IMR-90 (cell line): ENCODE data around the gene TRAPPC3. TPM values are rescaled to one million over a fixed set of nuclear protein-coding genes. Genes with fewer than 3 reads are reported as not detected.

ENCODE experiments used
- ATAC-seq: fragments of 200-7000 bp; cut with Tn5 transposase; 2 replicates; pipeline ENCODE4 v1.9.1; 2020; ENCODE audit warnings: low read depth, mild to moderate bottlenecking, moderate library complexity
- BruUV-seq: library from RNA; stranded (reverse); fragments of 400-500 nt; replicated peaks from 2 replicates; lab custom pipeline; 2021; lab: Mats Ljungman, UMichigan
- CTCF ChIA-PET: fragments of 300-600 bp; formaldehyde crosslinking; extraction: SDS; loops from one replicate; lab custom pipeline; 2021; ENCODE audit warnings: antibody characterized with exemption; lab: Yijun Ruan, JAX
- POLR2A ChIA-PET: fragments of 300-600 bp; sonication (Branson Sonifier 250); formaldehyde crosslinking; loops from one replicate; lab custom pipeline; 2022; ENCODE audit warnings: antibody characterized with exemption; ENCODE audit not compliant: unreplicated experiment; lab: Charles Lee
- DNase-seq: peaks from one replicate; pipeline ENCODE4 v3.0.0; 2013
- H2AFZ ChIP-seq: replicated peaks from 2 replicates; pipeline ENCODE3; 2013; ENCODE audit warnings: low read length, mild to moderate bottlenecking; ENCODE audit not compliant: poor library complexity
- H2AK5ac ChIP-seq: 2 replicates; pipeline ENCODE4 v1.6.1; 2013; ENCODE audit warnings: low read depth, low read length, inconsistent platforms
- H2AK9ac ChIP-seq: replicated peaks from 2 replicates; pipeline ENCODE3; 2013; ENCODE audit warnings: mild to moderate bottlenecking, low read depth, low read length, moderate library complexity; ENCODE audit not compliant: poor library complexity
- H2BK120ac ChIP-seq: 2 replicates; pipeline ENCODE4 v1.6.1; 2013; ENCODE audit warnings: low read depth, low read length, inconsistent platforms
- H2BK15ac ChIP-seq: 3 replicates; pipeline ENCODE4 v1.6.1; 2013; ENCODE audit warnings: low read depth, low read length, inconsistent platforms
- H2BK20ac ChIP-seq: 2 replicates; pipeline ENCODE4 v1.6.1; 2013; ENCODE audit warnings: low read depth, mild to moderate bottlenecking, inconsistent platforms, low read length, moderate library complexity
- H2BK5ac ChIP-seq: 2 replicates; pipeline ENCODE4 v1.6.1; 2013; ENCODE audit warnings: mild to moderate bottlenecking, low read depth, low read length, inconsistent platforms; ENCODE audit not compliant: poor library complexity, severe bottlenecking
- H3K14ac ChIP-seq: replicated peaks from 2 replicates; pipeline ENCODE4 v1.6.1; 2013; ENCODE audit warnings: low read depth, low read length, inconsistent platforms
- H3K18ac ChIP-seq: 2 replicates; pipeline ENCODE4 v1.6.1; 2013; ENCODE audit warnings: low read depth, low read length, control low read depth
- H3K23ac ChIP-seq: 2 replicates; pipeline ENCODE4 v1.6.1; 2013; ENCODE audit warnings: low read depth, low read length, inconsistent platforms
- H3K27ac ChIP-seq: 2 replicates; pipeline ENCODE4 v1.5.1; 2013; ENCODE audit warnings: mild to moderate bottlenecking, control low read depth, low read length; ENCODE audit not compliant: insufficient read depth
- H3K27me3 ChIP-seq: 2 replicates; pipeline ENCODE4 v1.6.1; 2013; ENCODE audit warnings: low read length; ENCODE audit not compliant: control insufficient read depth, insufficient read depth
- H3K36me3 ChIP-seq: 2 replicates; pipeline ENCODE4 v1.6.1; 2013; ENCODE audit warnings: low read length, mixed read lengths; ENCODE audit not compliant: control insufficient read depth, insufficient read depth
- H3K4ac ChIP-seq: 2 replicates; pipeline ENCODE4 v1.6.1; 2013; ENCODE audit warnings: low read depth, low read length, inconsistent platforms
- H3K4me1 ChIP-seq: 2 replicates; pipeline ENCODE4 v1.6.1; 2013; ENCODE audit warnings: low read length, mixed read lengths; ENCODE audit not compliant: control insufficient read depth, insufficient read depth
- H3K4me2 ChIP-seq: 2 replicates; pipeline ENCODE4 v1.6.1; 2013; ENCODE audit warnings: low read depth, mild to moderate bottlenecking, control low read depth, low read length, moderate library complexity
- H3K4me3 ChIP-seq: 2 replicates; pipeline ENCODE4 v1.5.1; 2013; ENCODE audit warnings: low read depth, mild to moderate bottlenecking, control low read depth, low read length, moderate library complexity; ENCODE audit not compliant: insufficient read depth
- H3K56ac ChIP-seq: 2 replicates; pipeline ENCODE4 v1.6.1; 2013; ENCODE audit warnings: low read length, inconsistent platforms; ENCODE audit not compliant: insufficient read depth; ENCODE audit errors: extremely low read depth
- H3K79me1 ChIP-seq, 2 experiments: 2 replicates each; pipeline ENCODE4 v1.6.1; 2013; ENCODE audit warnings: low read length in 2 of 2, inconsistent platforms in 1 of 2, low read depth in 1 of 2
- H3K9ac ChIP-seq: 2 replicates; pipeline ENCODE4 v1.6.1; 2013; ENCODE audit warnings: low read depth, low read length, control low read depth
- H3K9me1 ChIP-seq: 2 replicates; pipeline ENCODE4 v1.6.1; 2013; ENCODE audit warnings: low read length, inconsistent platforms; ENCODE audit not compliant: insufficient read depth
- H3K9me3 ChIP-seq: 2 replicates; pipeline ENCODE4 v1.6.1; 2013; ENCODE audit warnings: low read length; ENCODE audit not compliant: control insufficient read depth, insufficient read depth
- H4K20me1 ChIP-seq: 2 replicates; pipeline ENCODE4 v1.6.1; 2013; ENCODE audit warnings: low read length, inconsistent platforms; ENCODE audit not compliant: insufficient read depth
- H4K5ac ChIP-seq: 2 replicates; pipeline ENCODE4 v1.6.1; 2013; ENCODE audit warnings: mild to moderate bottlenecking, low read depth, low read length, control low read depth
- H4K8ac ChIP-seq, 2 experiments: 2 replicates each; pipeline ENCODE4 v1.6.1; 2013; ENCODE audit warnings: low read depth in 2 of 2, low read length in 2 of 2, control low read depth in 1 of 2, inconsistent platforms in 1 of 2
- H4K91ac ChIP-seq: 2 replicates; pipeline ENCODE4 v1.6.1; 2013; ENCODE audit warnings: low read depth, low read length, inconsistent platforms; ENCODE audit not compliant: insufficient read depth
- BHLHE40 ChIP-seq: fragments of 150-350 bp; IDR thresholded peaks from 2 replicates; pipeline ENCODE4 v1.6.1; 2016; ENCODE audit warnings: mild to moderate bottlenecking, low read depth, low read length
- FOS ChIP-seq: fragments of 150-350 bp; IDR thresholded peaks from 2 replicates; pipeline ENCODE4 v1.6.1; 2016; ENCODE audit warnings: low read depth, low read length
- MAFK ChIP-seq: IDR thresholded peaks from 2 replicates; pipeline ENCODE4 v1.6.1; 2012; ENCODE audit warnings: low read depth, low read length, improper control_type of control experiment
- POLR2A ChIP-seq: IDR thresholded peaks from 2 replicates; pipeline ENCODE4 v1.6.1; 2012; ENCODE audit warnings: mild to moderate bottlenecking, low read depth, low read length
- WGBS, 2 experiments: methylation state at CpG; one replicate each; pipeline versions ENCODE4 v1.1.5 to v1.1.7; 2013; ENCODE audit warnings: missing lambda C conversion rate in 2 of 2; ENCODE audit not compliant: insufficient read length in 1 of 2; ENCODE audit errors: extremely low coverage in 2 of 2; 5-methylcytosine and 5-hydroxymethylcytosine counted together
- dilution Hi-C: fragments of 300-500 bp; cut with HindIII; formaldehyde crosslinking; loops from one replicate; pipeline ENCODE4 v1.14.3; 2018; ENCODE audit warnings: low sequenced_read_pairs; ENCODE audit not compliant: unreplicated experiment
- in situ Hi-C: fragments of 300-500 bp; cut with MboI; formaldehyde crosslinking; loops from 3 replicates; pipeline ENCODE4 v1.14.3; 2019; ENCODE audit warnings: low sequenced_read_pairs, inconsistent platforms, mixed read lengths
- intact Hi-C: fragments of 100-400 bp; cut with micrococcal nuclease; formaldehyde crosslinking; loops from 2 replicates; pipeline ENCODE4 v1.10.0; 2022
- polyA plus RNA-seq, 3 experiments: library from polyadenylated mRNA; depleted of rRNA; stranded (reverse); fragments of >200 nt; gene quantifications; 2 replicates each; pipeline ENCODE4 v1.2.3, GENCODE V29; 2012; ENCODE audit warnings: low replicate concordance in 1 of 3
- total RNA-seq: library from RNA; depleted of rRNA; stranded (reverse); fragments of >200 nt; gene quantifications from 2 replicates; pipeline ENCODE4 v1.2.3, GENCODE V29; 2012
- TF ChIP-seq, protein P1 (sequence below): conservative IDR thresholded peaks from 2 replicates; pipeline ENCODE4 v1.5.1; 2012; ENCODE audit warnings: mild to moderate bottlenecking, low read depth, low read length, improper control_type of control experiment
- TF ChIP-seq, protein P2 (sequence below): fragments of 150-350 bp; IDR thresholded peaks from 2 replicates; pipeline ENCODE4 v1.6.1; 2017; ENCODE audit warnings: mild to moderate bottlenecking, antibody characterized with exemption, low read length, low read depth

TRAPPC3 gene
- total and polyA plus RNA-seq, 2 of the 4 experiments (the other 2 are of a cell fraction), result 76.0 to 77.8 TPM

DNA sequence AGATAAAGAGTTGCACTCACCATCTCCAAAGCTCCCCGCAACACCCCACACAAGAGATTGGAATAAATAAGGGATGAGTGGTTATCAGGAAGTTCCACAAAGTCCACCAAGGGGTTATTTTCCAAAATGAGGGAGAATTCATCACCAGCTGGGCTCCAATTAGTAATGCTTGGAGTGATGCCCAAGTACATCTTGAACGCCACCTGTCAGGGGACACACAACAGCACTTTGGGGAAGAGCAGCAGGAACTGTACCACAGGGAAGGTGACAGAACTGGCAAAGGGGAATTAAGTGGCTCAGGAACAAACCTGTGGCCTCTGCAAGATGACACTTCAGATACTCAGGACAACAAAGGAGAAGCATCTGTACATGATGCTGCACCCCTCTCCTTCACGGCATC lies 11.5 kb downstream of the TRAPPC3 start:
- H3K4ac ChIP-seq, result no peak overlapping the region
- H3K4me1 ChIP-seq, result peaks cover 26% of the 10 kb centered on the region
- DNase-seq, result no peak
- peaks cover 15 to 58% of the 10 kb centered on the region in 2 experiments; a peak in 3 of 4 replicates for H3K79me1 ChIP-seq
- dilution Hi-C loops, result no loop called here
- no peak overlapping the region for H2AFZ ChIP-seq
- no peak overlapping the region for H3K18ac ChIP-seq
- no peak overlapping the region for H2BK20ac ChIP-seq
- in situ Hi-C loops, result no loop called here
- H3K4me2 ChIP-seq, result no peak overlapping the region
- no TSS peak for BruUV-seq
- intact Hi-C loops, result no loop called here
- H4K5ac ChIP-seq, result no peak overlapping the region
- H3K14ac ChIP-seq, result no peak overlapping the region
- TF ChIP-seq POLR2A (no peak), BHLHE40 (no peak), MAFK (no peak), FOS (no peak)
- TF ChIP-seq, protein P1, sequence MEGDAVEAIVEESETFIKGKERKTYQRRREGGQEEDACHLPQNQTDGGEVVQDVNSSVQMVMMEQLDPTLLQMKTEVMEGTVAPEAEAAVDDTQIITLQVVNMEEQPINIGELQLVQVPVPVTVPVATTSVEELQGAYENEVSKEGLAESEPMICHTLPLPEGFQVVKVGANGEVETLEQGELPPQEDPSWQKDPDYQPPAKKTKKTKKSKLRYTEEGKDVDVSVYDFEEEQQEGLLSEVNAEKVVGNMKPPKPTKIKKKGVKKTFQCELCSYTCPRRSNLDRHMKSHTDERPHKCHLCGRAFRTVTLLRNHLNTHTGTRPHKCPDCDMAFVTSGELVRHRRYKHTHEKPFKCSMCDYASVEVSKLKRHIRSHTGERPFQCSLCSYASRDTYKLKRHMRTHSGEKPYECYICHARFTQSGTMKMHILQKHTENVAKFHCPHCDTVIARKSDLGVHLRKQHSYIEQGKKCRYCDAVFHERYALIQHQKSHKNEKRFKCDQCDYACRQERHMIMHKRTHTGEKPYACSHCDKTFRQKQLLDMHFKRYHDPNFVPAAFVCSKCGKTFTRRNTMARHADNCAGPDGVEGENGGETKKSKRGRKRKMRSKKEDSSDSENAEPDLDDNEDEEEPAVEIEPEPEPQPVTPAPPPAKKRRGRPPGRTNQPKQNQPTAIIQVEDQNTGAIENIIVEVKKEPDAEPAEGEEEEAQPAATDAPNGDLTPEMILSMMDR, result no peak
- TF ChIP-seq, protein P2, sequence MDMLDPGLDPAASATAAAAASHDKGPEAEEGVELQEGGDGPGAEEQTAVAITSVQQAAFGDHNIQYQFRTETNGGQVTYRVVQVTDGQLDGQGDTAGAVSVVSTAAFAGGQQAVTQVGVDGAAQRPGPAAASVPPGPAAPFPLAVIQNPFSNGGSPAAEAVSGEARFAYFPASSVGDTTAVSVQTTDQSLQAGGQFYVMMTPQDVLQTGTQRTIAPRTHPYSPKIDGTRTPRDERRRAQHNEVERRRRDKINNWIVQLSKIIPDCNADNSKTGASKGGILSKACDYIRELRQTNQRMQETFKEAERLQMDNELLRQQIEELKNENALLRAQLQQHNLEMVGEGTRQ, result no peak
- no peak overlapping the region for H3K9ac ChIP-seq
- H3K4me3 ChIP-seq, result no peak overlapping the region
- no peak overlapping the region for H2AK9ac ChIP-seq
- H2AK5ac ChIP-seq, result 0 out of 2 replicates have a peak overlapping the region, but pooled peaks have one; percentile 13
- H3K23ac ChIP-seq, result no peak overlapping the region
- ATAC-seq, result no peak
- no peak overlapping the region for H3K56ac ChIP-seq
- H3K9me3 ChIP-seq, result no peaks in the 10 kb centered on the region
- H4K20me1 ChIP-seq, result peaks cover 4% of the 10 kb centered on the region; the same call in 1 of the 2 replicates
- 100% methylated on average over 1 of the region's 3 CpGs; no CpG with 5 or more reads in 1 of the 2 experiments for WGBS, 2 experiments
- CTCF ChIA-PET, result no interaction called here
- no peaks in the 10 kb centered on the region for H3K27me3 ChIP-seq
- no peak overlapping the region for H4K91ac ChIP-seq
- peaks cover 35% of the 10 kb centered on the region for H3K9me1 ChIP-seq
- H3K36me3 ChIP-seq, result peaks cover 19% of the 10 kb centered on the region
- 0 out of 4 replicates have a peak overlapping the region, but pooled peaks of 1 of the 2 experiments have one; percentile 3 for H4K8ac ChIP-seq
- no peak overlapping the region for H2BK5ac ChIP-seq
- POLR2A ChIA-PET, result interaction anchor here (0.5 kb wide), 1 partner anchor 172 kb away, joined by 14 read pairs; no protein-coding TSS in a partner anchor
- no peak overlapping the region for H2BK120ac ChIP-seq
- no peak overlapping the region for H3K27ac ChIP-seq
- no peak overlapping the region for H2BK15ac ChIP-seq
